Osteoblast (primary cell): Measurements from ENCODE around the gene FGF14. TPM values are rescaled to one million over a fixed set of nuclear protein-coding genes. Genes with fewer than 3 reads are reported as not detected.
"Not testable (repeated sequence)": the region's sequence is repeated elsewhere in the genome, so short reads cannot be mapped to it uniquely, and the experiment has no call there.

Experiments used
- DNase-seq: peaks from one replicate; pipeline ENCODE4 v3.0.0; 2011; ENCODE audit warnings: low spot score, mixed read lengths; ENCODE audit not compliant: insufficient read length; ENCODE audit errors: missing footprints
- H2AFZ ChIP-seq: 2 replicates; pipeline ENCODE4 v1.6.0; 2011; ENCODE audit warnings: mild to moderate bottlenecking, low read length
- H3K27ac ChIP-seq: 2 replicates; pipeline ENCODE4 v1.5.1; 2011; ENCODE audit warnings: mild to moderate bottlenecking, low read depth, low read length, moderate library complexity
- H3K27me3 ChIP-seq: 2 replicates; pipeline ENCODE4 v1.6.0; 2012; ENCODE audit warnings: mild to moderate bottlenecking, control low read depth, inconsistent platforms, low read length, moderate library complexity; ENCODE audit not compliant: insufficient read depth
- H3K36me3 ChIP-seq: 2 replicates; pipeline ENCODE4 v1.5.1; 2011; ENCODE audit warnings: mild to moderate bottlenecking, low read length, control low read depth, moderate library complexity; ENCODE audit not compliant: insufficient read depth
- H3K4me1 ChIP-seq: 2 replicates; pipeline ENCODE4 v1.5.1; 2011; ENCODE audit warnings: mild to moderate bottlenecking, low read length, control low read depth, moderate library complexity; ENCODE audit not compliant: insufficient read depth
- H3K4me2 ChIP-seq: 2 replicates; pipeline ENCODE4 v1.6.0; 2011; ENCODE audit warnings: mild to moderate bottlenecking, low read length; ENCODE audit not compliant: insufficient read depth
- H3K4me3 ChIP-seq: fragments of 200-600 bp; sonication (generic); 3 replicates; pipeline ENCODE4 v1.5.1; 2012; ENCODE audit warnings: mild to moderate bottlenecking, low read length, inconsistent platforms; ENCODE audit not compliant: insufficient read depth
- H3K79me2 ChIP-seq: 2 replicates; pipeline ENCODE4 v1.6.0; 2012; ENCODE audit warnings: mild to moderate bottlenecking, low read length, control low read depth, inconsistent platforms; ENCODE audit not compliant: insufficient read depth
- H3K9me3 ChIP-seq: 2 replicates; pipeline ENCODE4 v1.5.1; 2011; ENCODE audit warnings: low read depth, low read length, control low read depth
- H4K20me1 ChIP-seq: 2 replicates; pipeline ENCODE4 v1.6.0; 2012; ENCODE audit warnings: mild to moderate bottlenecking, low read length, control low read depth; ENCODE audit not compliant: insufficient read depth
- total RNA-seq: library from RNA; depleted of rRNA; stranded (reverse); fragments of >200 nt; gene quantifications from 2 replicates; pipeline ENCODE4 v1.2.3, GENCODE V29; 2012
- TF ChIP-seq, protein P1 (sequence below): IDR thresholded peaks from 2 replicates; pipeline ENCODE4 v1.5.1; 2011; ENCODE audit warnings: mild to moderate bottlenecking, low read depth, low read length, moderate library complexity; ENCODE audit errors: extremely low read depth

Gene FGF14
- total RNA-seq, 1 donor, result under 0.01 TPM

- Histone ChIP-seq H3K27ac (no peak overlapping the region), H3K79me2 (no peaks in the 10 kb centered on the region), H3K4me2 (no peak overlapping the region), H2AFZ (no peak overlapping the region), H3K36me3 (no peaks in the 10 kb centered on the region), H4K20me1 (no peaks in the 10 kb centered on the region), H3K27me3 (no peaks in the 10 kb centered on the region), H3K4me3 (no peak overlapping the region), H3K9me3 (no peaks in the 10 kb centered on the region), H3K4me1 (no peaks in the 10 kb centered on the region)
- DNase-seq, result no peak
- TF ChIP-seq, protein P1, sequence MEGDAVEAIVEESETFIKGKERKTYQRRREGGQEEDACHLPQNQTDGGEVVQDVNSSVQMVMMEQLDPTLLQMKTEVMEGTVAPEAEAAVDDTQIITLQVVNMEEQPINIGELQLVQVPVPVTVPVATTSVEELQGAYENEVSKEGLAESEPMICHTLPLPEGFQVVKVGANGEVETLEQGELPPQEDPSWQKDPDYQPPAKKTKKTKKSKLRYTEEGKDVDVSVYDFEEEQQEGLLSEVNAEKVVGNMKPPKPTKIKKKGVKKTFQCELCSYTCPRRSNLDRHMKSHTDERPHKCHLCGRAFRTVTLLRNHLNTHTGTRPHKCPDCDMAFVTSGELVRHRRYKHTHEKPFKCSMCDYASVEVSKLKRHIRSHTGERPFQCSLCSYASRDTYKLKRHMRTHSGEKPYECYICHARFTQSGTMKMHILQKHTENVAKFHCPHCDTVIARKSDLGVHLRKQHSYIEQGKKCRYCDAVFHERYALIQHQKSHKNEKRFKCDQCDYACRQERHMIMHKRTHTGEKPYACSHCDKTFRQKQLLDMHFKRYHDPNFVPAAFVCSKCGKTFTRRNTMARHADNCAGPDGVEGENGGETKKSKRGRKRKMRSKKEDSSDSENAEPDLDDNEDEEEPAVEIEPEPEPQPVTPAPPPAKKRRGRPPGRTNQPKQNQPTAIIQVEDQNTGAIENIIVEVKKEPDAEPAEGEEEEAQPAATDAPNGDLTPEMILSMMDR, result no peak
Measured at GRCh38 chr13:102073251-102073650, 328.6 kb downstream of the FGF14 start.

DNA sequence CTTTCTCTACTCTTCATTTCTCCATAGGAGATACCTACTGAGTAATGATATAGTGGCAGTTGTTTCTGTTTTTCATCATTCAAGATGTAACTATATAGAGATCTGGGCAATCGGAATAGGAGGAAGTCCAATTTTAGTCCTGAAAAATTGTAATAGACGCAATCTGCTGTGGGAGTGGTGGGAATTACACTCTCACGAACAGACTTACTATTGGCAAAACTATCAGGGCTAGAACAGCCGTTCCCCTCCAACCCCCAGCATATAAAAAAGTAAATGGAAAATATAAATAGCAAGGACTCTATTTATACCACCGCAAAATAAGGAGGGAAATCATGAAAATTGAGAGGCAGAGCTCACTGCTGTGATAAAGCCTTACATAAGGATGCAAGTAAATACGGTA is 330.1 kb downstream of the FGF14 start:
- Histone ChIP-seq H3K9me3 (no peaks in the 10 kb centered on the region), H3K4me3 (no peak overlapping the region), H4K20me1 (no peaks in the 10 kb centered on the region), H3K36me3 (no peaks in the 10 kb centered on the region), H3K4me2 (no peak overlapping the region), H3K4me1 (no peaks in the 10 kb centered on the region), H2AFZ (no peak overlapping the region), H3K79me2 (no peaks in the 10 kb centered on the region), H3K27me3 (no peaks in the 10 kb centered on the region), H3K27ac (no peak overlapping the region)
- no peak for DNase-seq
- TF ChIP-seq, protein P1, result no peak

- H3K36me3 ChIP-seq, H4K20me1 ChIP-seq, H3K9me3 ChIP-seq, H3K27me3 ChIP-seq, H3K4me1 ChIP-seq, H3K4me3 ChIP-seq, H3K4me2 ChIP-seq, H3K79me2 ChIP-seq, DNase-seq, H3K27ac ChIP-seq, H2AFZ ChIP-seq: not testable (repeated sequence)
Measured at GRCh38 chr13:102068323-102068722, 333.5 kb downstream of the FGF14 start.

- no peaks in the 10 kb centered on the region for H3K4me1 ChIP-seq
- H3K9me3 ChIP-seq, result peaks cover 2% of the 10 kb centered on the region
- H3K79me2 ChIP-seq, result no peaks in the 10 kb centered on the region
- no peak for DNase-seq
- H4K20me1 ChIP-seq, result no peaks in the 10 kb centered on the region
- H3K27me3 ChIP-seq, result no peaks in the 10 kb centered on the region
- H3K27ac ChIP-seq, result no peak overlapping the region
- H3K36me3 ChIP-seq, result no peaks in the 10 kb centered on the region
- no peak overlapping the region for H3K4me3 ChIP-seq
- H3K4me2 ChIP-seq, result no peak overlapping the region
- TF ChIP-seq, protein P1, result no peak
- no peak overlapping the region for H2AFZ ChIP-seq
Measured at GRCh38 chr13:102055090-102055779, 346.6 kb downstream of the FGF14 start.
